HepG2 (cell line): Measurements from ENCODE around the gene MAGEA9. TPM values are rescaled to one million over a fixed set of nuclear protein-coding genes. Genes with fewer than 3 reads are reported as not detected.

ENCODE experiments used
- ATAC-seq: fragments of 200-7000 bp; cut with Tn5 transposase; 3 replicates; pipeline ENCODE4 v1.9.1; 2020; ENCODE audit warnings: mild to moderate bottlenecking, moderate library complexity
- BruUV-seq: library from RNA; stranded (reverse); fragments of 400-500 nt; replicated peaks from 2 replicates; lab custom pipeline; 2021; lab: Mats Ljungman, UMichigan
- CTCF ChIA-PET: fragments of 300-600 bp; formaldehyde crosslinking; extraction: SDS; loops from one replicate; lab custom pipeline; 2021; ENCODE audit warnings: low total read pairs, inconsistent platforms, low intra/inter-chr PET ratio; lab: Yijun Ruan, JAX
- POLR2A ChIA-PET: fragments of 350-600 bp; sonication (Branson Sonifier 250); formaldehyde crosslinking; loops from one replicate; lab custom pipeline; 2020; ENCODE audit warnings: antibody characterized with exemption, inconsistent platforms; lab: Yijun Ruan, JAX
- DNase-seq: peaks from one replicate; pipeline ENCODE4 v3.0.0-alpha.2; 2015; ENCODE audit warnings: low spot score
- FAIRE-seq: peaks from 3 replicates; lab custom pipeline; 2011; peaks lifted over from hg19 to GRCh38; lab: Jason Lieb, UNC
- H2AFZ ChIP-seq: one replicate; pipeline ENCODE4 v1.6.1; 2011; ENCODE audit warnings: low read length, inconsistent platforms
- H3K27ac ChIP-seq: fragments of 300-600 bp; 3 replicates; pipeline ENCODE4 v1.8.0; 2011; ENCODE audit warnings: mixed run types, mild to moderate bottlenecking, mixed read lengths, low read length, inconsistent platforms; ENCODE audit not compliant: insufficient read depth; ENCODE audit errors: extremely low read length
- H3K27me3 ChIP-seq, 2 experiments: fragments of 200-600 bp in 1 of 2; 2 replicates in 1 of 2; 3 replicates in 1 of 2; pipeline versions ENCODE4 v1.6.0 to v1.8.0; 2011; ENCODE audit warnings: low read length in 2 of 2, mild to moderate bottlenecking in 2 of 2, moderate library complexity in 2 of 2, inconsistent platforms in 1 of 2; ENCODE audit not compliant: insufficient read depth in 2 of 2, control insufficient read depth in 1 of 2
- H3K36me3 ChIP-seq, 2 experiments: fragments of 200-600 bp in 1 of 2; replicated peaks in 1 of 2; 2 replicates in 1 of 2; 3 replicates in 1 of 2; pipeline versions ENCODE4 v1.5.1 to v1.8.0; 2011; ENCODE audit warnings: low read length in 2 of 2, inconsistent platforms in 1 of 2; ENCODE audit not compliant: insufficient read depth in 2 of 2, control insufficient read depth in 1 of 2
- H3K4me1 ChIP-seq: 2 replicates; pipeline ENCODE4 v1.5.1; 2012; ENCODE audit warnings: low read length, inconsistent platforms; ENCODE audit not compliant: insufficient read depth
- H3K4me2 ChIP-seq: 2 replicates; pipeline ENCODE4 v1.6.0; 2011; ENCODE audit warnings: low read depth, low read length, inconsistent platforms
- H3K4me3 ChIP-seq, 3 experiments: fragments of 200-600 bp in 1 of 3; sonication (generic), shearing (Covaris generic) in 1 of 3; replicated peaks in 1 of 3; 2 replicates each; pipeline ENCODE4 v1.5.1; 2011 to 2016; ENCODE audit warnings: low read length in 3 of 3, inconsistent platforms in 2 of 3, low read depth in 2 of 3, mild to moderate bottlenecking in 2 of 3, control low read depth in 1 of 3, mixed read lengths in 1 of 3; ENCODE audit not compliant: insufficient read depth in 1 of 3
- H3K79me2 ChIP-seq: one replicate; pipeline ENCODE4 v1.6.1; 2011; ENCODE audit warnings: low read length, inconsistent platforms; ENCODE audit not compliant: insufficient read depth
- H3K9ac ChIP-seq: 2 replicates; pipeline ENCODE4 v1.6.0; 2011; ENCODE audit warnings: mild to moderate bottlenecking, low read depth, low read length, inconsistent platforms; ENCODE audit not compliant: insufficient read depth
- H3K9me3 ChIP-seq: 2 replicates; pipeline ENCODE4 v1.5.1; 2012; ENCODE audit warnings: mild to moderate bottlenecking, low read length
- H4K20me1 ChIP-seq: 2 replicates; pipeline ENCODE4 v1.6.0; 2011; ENCODE audit warnings: inconsistent platforms, mild to moderate bottlenecking, low read length, moderate library complexity; ENCODE audit not compliant: insufficient read depth
- BRD4 ChIP-seq: sonication (generic); formaldehyde crosslinking; IDR thresholded peaks from 2 replicates; pipeline ENCODE4 v1.4.0; 2020; ENCODE audit warnings: missing genetic modification reagents
- CC2D1A ChIP-seq: sonication (generic); formaldehyde crosslinking; IDR thresholded peaks from 2 replicates; pipeline ENCODE4 v1.8.1; 2023; ENCODE audit warnings: mild to moderate bottlenecking, missing genetic modification reagents
- GABPA ChIP-seq, 2 experiments: IDR thresholded peaks; 2 replicates each; pipeline ENCODE4 v1.6.1; 2011 to 2016; ENCODE audit warnings: low read depth in 2 of 2, low read length in 1 of 2, missing biosample characterization in 1 of 2, missing genetic modification characterization in 1 of 2
- GATAD2A ChIP-seq: IDR thresholded peaks from 2 replicates; pipeline ENCODE4 v1.6.1; 2016
- HCFC1 ChIP-seq: fragments of 150-350 bp; IDR thresholded peaks from 2 replicates; pipeline ENCODE4 v1.6.1; 2014; ENCODE audit warnings: low read depth, low read length
- KMT2B ChIP-seq: IDR thresholded peaks from 2 replicates; pipeline ENCODE4 v1.6.1; 2016; ENCODE audit warnings: missing genetic modification reagents, missing compliant biosample characterization
- PAX8 ChIP-seq: sonication (generic); formaldehyde crosslinking; IDR thresholded peaks from 2 replicates; pipeline ENCODE4 v1.8.0; 2022; ENCODE audit warnings: mild to moderate bottlenecking, missing genetic modification reagents, borderline replicate concordance
- RARG ChIP-seq: sonication (generic); formaldehyde crosslinking; IDR thresholded peaks from 2 replicates; pipeline ENCODE4 v1.4.0; 2020; ENCODE audit warnings: low read depth, mild to moderate bottlenecking, missing genetic modification reagents
- U2AF1 ChIP-seq: fragments of 200-400 bp; formaldehyde crosslinking; optimal IDR thresholded peaks from 2 replicates; pipeline ENCODE3; 2017; ENCODE audit warnings: mild to moderate bottlenecking, low read depth, low read length
- ZNF121 ChIP-seq: sonication (generic); formaldehyde crosslinking; IDR thresholded peaks from 2 replicates; pipeline ENCODE4 v1.5.0; 2020; ENCODE audit warnings: mild to moderate bottlenecking, missing genetic modification reagents
- WGBS: methylation state at CpG from one replicate; pipeline ENCODE4 v1.1.6; 2017; ENCODE audit warnings: low lambda C conversion rate; 5-methylcytosine and 5-hydroxymethylcytosine counted together
- in situ Hi-C: cut with HindIII; loops from 2 replicates; pipeline ENCODE4 v1.10.0; 2017; ENCODE audit warnings: low pct_unique_long_range_greater_than_20kb; ENCODE audit not compliant: extremely low pct_ligation_motif_present
- intact Hi-C: fragments of 100-400 bp; cut with micrococcal nuclease; formaldehyde crosslinking; loops from one replicate; pipeline ENCODE4 v1.10.0; 2022; ENCODE audit not compliant: unreplicated experiment
- polyA plus RNA-seq, 8 experiments: library from polyadenylated mRNA; depleted of rRNA in 3 of 8; stranded (reverse) in 7 of 8; unstranded in 1 of 8; fragments of >200 nt; fragmentation: Illumina TruSeq in 4 of 8; extraction: Trizol in 4 of 8; gene quantifications; 2 replicates each; pipeline versions ENCODE4 v1.2.1 to v1.2.3, GENCODE V29; 2011 to 2016; ENCODE audit warnings: low read depth in 4 of 8, missing spikeins in 1 of 8, mixed read lengths in 1 of 8; ENCODE audit not compliant: insufficient read depth in 1 of 8
- total RNA-seq, 5 experiments: library from RNA; depleted of rRNA; stranded (reverse); fragments of >200 nt; fragmentation: Illumina TruSeq; extraction: Trizol; gene quantifications; 2 replicates each; pipeline ENCODE4 v1.2.3, GENCODE V29; 2016; ENCODE audit warnings: low read depth in 1 of 5
- TF ChIP-seq, protein P1 (sequence below): sonication (generic); formaldehyde crosslinking; IDR thresholded peaks from 2 replicates; pipeline ENCODE4 v1.4.0; 2020; ENCODE audit warnings: missing genetic modification reagents
- TF ChIP-seq, protein P2 (sequence below): sonication (generic); formaldehyde crosslinking; IDR thresholded peaks from 2 replicates; pipeline ENCODE4 v1.4.0; 2020; ENCODE audit warnings: mild to moderate bottlenecking, missing genetic modification reagents, borderline replicate concordance
- TF ChIP-seq, protein P3 (sequence below): sonication (generic); formaldehyde crosslinking; IDR thresholded peaks from 2 replicates; pipeline ENCODE4 v1.4.0; 2020; ENCODE audit warnings: missing genetic modification reagents, mild to moderate bottlenecking, borderline replicate concordance
- TF ChIP-seq, protein P4 (sequence below): sonication (generic); formaldehyde crosslinking; IDR thresholded peaks from 2 replicates; pipeline ENCODE4 v1.5.0; 2020; ENCODE audit warnings: mild to moderate bottlenecking, missing genetic modification reagents

The MAGEA9 gene
- total and polyA plus RNA-seq, 2 of the 13 experiments (the other 11 are each of a cell fraction or from before 2014, with no cell fraction given) = 0.07 TPM; not detected in 1

DNA sequence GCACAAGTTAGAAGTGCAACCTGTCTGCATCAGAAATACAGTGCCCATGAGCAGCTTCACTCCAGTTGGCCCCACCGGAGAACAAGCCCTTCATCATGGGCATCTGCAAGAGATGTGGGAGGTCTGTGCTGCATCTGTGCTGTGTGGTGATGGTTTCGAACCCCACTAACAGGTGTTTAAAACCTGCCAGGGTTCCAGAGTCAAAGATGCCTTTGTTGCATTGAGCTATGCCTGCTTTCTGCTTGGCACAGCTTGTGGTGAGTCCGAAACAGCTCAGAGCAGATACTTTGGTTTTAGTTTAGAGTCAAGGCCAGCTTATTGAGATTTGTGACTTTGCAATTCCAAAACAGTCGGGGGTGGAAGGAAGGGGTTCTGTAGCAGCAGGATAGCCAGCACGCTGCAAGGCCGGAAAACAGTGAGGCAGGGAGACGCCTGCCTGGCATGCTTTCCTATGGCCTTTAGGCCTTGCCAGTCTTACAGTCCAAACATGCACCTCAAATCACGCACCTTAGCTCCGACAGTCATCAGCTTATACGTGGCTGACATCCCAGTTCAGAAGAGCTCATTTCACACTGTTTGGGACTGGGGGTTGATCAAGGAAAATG is 21.8 kb downstream of the MAGEA9 start:
- BruUV-seq = no TSS peak
- no peaks in the 10 kb centered on the region for H3K9me3 ChIP-seq
- ChIA-PET POLR2A (no interaction called here), CTCF (no interaction called here)
- intact Hi-C loops = no loop called here
- no peak for FAIRE-seq
- no peak overlapping the region for H2AFZ ChIP-seq
- no peaks in the 10 kb centered on the region for H3K79me2 ChIP-seq
- no peak overlapping the region for H3K4me2 ChIP-seq
- no peak for ATAC-seq
- no peak overlapping the region for H3K27ac ChIP-seq
- WGBS = 31% methylated on average over 8 of the region's 10 CpGs
- no peak for TF ChIP-seq BRD4 (CRISPR knock-in tag)
- TF ChIP-seq GATAD2A (CRISPR knock-in tag) = no peak
- TF ChIP-seq ZNF121 (CRISPR knock-in tag) = no peak
- TF ChIP-seq U2AF1 = no peak
- TF ChIP-seq CC2D1A (CRISPR knock-in tag) = no peak
- TF ChIP-seq RARG (CRISPR knock-in tag) = no peak
- TF ChIP-seq, protein P1, sequence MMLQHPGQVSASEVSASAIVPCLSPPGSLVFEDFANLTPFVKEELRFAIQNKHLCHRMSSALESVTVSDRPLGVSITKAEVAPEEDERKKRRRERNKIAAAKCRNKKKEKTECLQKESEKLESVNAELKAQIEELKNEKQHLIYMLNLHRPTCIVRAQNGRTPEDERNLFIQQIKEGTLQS = no peak
- no peak for TF ChIP-seq KMT2B
- TF ChIP-seq, protein P2, sequence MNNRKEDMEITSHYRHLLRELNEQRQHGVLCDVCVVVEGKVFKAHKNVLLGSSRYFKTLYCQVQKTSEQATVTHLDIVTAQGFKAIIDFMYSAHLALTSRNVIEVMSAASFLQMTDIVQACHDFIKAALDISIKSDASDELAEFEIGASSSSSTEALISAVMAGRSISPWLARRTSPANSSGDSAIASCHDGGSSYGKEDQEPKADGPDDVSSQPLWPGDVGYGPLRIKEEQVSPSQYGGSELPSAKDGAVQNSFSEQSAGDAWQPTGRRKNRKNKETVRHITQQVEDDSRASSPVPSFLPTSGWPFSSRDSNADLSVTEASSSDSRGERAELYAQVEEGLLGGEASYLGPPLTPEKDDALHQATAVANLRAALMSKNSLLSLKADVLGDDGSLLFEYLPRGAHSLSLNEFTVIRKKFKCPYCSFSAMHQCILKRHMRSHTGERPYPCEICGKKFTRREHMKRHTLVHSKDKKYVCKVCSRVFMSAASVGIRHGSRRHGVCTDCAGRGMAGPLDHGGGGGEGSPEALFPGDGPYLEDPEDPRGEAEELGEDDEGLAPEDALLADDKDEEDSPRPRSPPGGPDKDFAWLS (CRISPR knock-in tag) = no peak
- TF ChIP-seq, protein P3, sequence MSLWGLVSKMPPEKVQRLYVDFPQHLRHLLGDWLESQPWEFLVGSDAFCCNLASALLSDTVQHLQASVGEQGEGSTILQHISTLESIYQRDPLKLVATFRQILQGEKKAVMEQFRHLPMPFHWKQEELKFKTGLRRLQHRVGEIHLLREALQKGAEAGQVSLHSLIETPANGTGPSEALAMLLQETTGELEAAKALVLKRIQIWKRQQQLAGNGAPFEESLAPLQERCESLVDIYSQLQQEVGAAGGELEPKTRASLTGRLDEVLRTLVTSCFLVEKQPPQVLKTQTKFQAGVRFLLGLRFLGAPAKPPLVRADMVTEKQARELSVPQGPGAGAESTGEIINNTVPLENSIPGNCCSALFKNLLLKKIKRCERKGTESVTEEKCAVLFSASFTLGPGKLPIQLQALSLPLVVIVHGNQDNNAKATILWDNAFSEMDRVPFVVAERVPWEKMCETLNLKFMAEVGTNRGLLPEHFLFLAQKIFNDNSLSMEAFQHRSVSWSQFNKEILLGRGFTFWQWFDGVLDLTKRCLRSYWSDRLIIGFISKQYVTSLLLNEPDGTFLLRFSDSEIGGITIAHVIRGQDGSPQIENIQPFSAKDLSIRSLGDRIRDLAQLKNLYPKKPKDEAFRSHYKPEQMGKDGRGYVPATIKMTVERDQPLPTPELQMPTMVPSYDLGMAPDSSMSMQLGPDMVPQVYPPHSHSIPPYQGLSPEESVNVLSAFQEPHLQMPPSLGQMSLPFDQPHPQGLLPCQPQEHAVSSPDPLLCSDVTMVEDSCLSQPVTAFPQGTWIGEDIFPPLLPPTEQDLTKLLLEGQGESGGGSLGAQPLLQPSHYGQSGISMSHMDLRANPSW (CRISPR knock-in tag) = no peak
- TF ChIP-seq, protein P4, sequence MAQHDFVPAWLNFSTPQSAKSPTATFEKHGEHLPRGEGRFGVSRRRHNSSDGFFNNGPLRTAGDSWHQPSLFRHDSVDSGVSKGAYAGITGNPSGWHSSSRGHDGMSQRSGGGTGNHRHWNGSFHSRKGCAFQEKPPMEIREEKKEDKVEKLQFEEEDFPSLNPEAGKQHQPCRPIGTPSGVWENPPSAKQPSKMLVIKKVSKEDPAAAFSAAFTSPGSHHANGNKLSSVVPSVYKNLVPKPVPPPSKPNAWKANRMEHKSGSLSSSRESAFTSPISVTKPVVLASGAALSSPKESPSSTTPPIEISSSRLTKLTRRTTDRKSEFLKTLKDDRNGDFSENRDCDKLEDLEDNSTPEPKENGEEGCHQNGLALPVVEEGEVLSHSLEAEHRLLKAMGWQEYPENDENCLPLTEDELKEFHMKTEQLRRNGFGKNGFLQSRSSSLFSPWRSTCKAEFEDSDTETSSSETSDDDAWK (CRISPR knock-in tag) = no peak
- TF ChIP-seq PAX8 (CRISPR knock-in tag) = no peak
- no peak for TF ChIP-seq GABPA (IDR thresholded peaks at IDR 0.05; ENCODE audit: low read depth, low read length)
- TF ChIP-seq GABPA (CRISPR knock-in tag; IDR thresholded peaks at IDR 0.05; ENCODE audit: low read depth) = no peak
- TF ChIP-seq HCFC1 = no peak
- TF ChIP-seq, all 625 proteins: peak for 0
- no peaks in the 10 kb centered on the region for H3K4me1 ChIP-seq
- H3K4me3 ChIP-seq = no peak overlapping the region
- no peaks in the 10 kb centered on the region for H3K36me3 ChIP-seq
- no peaks in the 10 kb centered on the region for H4K20me1 ChIP-seq
- no peak for DNase-seq
- peaks cover 0 to 1% of the 10 kb centered on the region in 2 experiments; a peak in 1 of 5 replicates for H3K27me3 ChIP-seq
- in situ Hi-C loops = no loop called here
- no peak overlapping the region for H3K9ac ChIP-seq
